ENCODE data around the gene FOCAD. TPM values are rescaled to one million over a fixed set of nuclear protein-coding genes. Genes with fewer than 3 reads are reported as not detected.
A peak's percentile ranks its signal among the peaks of the same experiment; 100 is the strongest.

The FOCAD gene
- total RNA-seq, 6 experiments from 2014 or later: 31.8 to 46.7 (median 39.2) TPM

DNA sequence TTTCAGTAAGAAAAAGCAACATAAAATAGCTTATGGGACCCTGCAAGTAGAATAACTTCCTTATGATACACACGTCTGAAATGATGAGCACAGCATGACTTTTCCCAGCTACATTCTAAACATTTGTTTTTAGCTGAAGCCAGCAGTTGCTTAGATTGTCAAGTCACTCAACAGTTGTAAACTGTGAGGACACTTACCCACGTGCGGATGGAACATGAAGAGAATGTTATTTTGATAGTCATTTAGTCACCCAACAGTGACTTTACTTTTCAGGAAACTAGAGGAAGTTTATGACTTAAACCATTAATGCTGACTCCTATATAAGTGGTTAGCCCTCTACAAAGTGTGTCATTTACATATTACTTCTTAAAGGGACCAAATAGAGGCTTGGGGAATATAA is 344.4 kb downstream of the FOCAD start:
- no peak overlapping the region; the same call in 1 of the 2 replicates for H3K4me3 Mint-ChIP-seq
- DNase-seq: peak; percentile 61

DNA sequence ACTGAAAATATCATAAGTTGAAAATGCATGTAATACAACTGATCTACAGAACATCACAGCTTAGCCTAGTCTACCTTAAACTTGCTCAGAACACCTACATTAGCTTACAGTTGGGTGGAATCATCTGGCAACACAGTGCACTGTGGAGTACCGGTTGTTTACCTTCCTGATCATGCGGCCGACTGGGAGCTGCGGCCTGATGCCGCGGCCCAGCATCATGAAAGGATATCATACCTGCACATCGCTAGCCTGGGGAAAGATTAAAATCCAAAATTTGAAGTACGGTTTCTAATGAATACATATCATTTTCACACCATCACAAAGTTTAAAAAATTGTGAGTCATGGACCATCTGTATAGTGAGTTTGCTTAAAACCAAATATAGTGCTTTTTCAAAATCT is 345.6 kb downstream of the FOCAD start:
- no peak for DNase-seq
- Mint-ChIP-seq H3K9me3 (no peaks in the 10 kb centered on the region), H3K36me3 (ENCODE audit: low read depth) (no peaks in the 10 kb centered on the region), H3K4me3 (no peak overlapping the region), H3K27me3 (ENCODE audit: insufficient read depth) (peaks cover 5% of the 10 kb centered on the region), H3K27ac (no peak overlapping the region), H3K4me1 (ENCODE audit: low read depth) (peaks cover 23% of the 10 kb centered on the region)
- TF ChIP-seq, protein P1, sequence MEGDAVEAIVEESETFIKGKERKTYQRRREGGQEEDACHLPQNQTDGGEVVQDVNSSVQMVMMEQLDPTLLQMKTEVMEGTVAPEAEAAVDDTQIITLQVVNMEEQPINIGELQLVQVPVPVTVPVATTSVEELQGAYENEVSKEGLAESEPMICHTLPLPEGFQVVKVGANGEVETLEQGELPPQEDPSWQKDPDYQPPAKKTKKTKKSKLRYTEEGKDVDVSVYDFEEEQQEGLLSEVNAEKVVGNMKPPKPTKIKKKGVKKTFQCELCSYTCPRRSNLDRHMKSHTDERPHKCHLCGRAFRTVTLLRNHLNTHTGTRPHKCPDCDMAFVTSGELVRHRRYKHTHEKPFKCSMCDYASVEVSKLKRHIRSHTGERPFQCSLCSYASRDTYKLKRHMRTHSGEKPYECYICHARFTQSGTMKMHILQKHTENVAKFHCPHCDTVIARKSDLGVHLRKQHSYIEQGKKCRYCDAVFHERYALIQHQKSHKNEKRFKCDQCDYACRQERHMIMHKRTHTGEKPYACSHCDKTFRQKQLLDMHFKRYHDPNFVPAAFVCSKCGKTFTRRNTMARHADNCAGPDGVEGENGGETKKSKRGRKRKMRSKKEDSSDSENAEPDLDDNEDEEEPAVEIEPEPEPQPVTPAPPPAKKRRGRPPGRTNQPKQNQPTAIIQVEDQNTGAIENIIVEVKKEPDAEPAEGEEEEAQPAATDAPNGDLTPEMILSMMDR (IDR thresholded peaks at IDR 0.05): no peak

More for the DNA sequence above, 344.4 kb downstream of the FOCAD start:
- H3K9me3 Mint-ChIP-seq: no peaks in the 10 kb centered on the region
- H3K4me1 Mint-ChIP-seq (ENCODE audit: low read depth): peaks cover 23% of the 10 kb centered on the region
- no peaks in the 10 kb centered on the region; the same call in 1 of the 2 replicates for H3K27me3 Mint-ChIP-seq (ENCODE audit: insufficient read depth)
- no peaks in the 10 kb centered on the region for H3K36me3 Mint-ChIP-seq (ENCODE audit: low read depth)
- TF ChIP-seq, protein P1 (IDR thresholded peaks at IDR 0.05): no peak
- peak overlapping the region; percentile 69 for H3K27ac Mint-ChIP-seq

DNA sequence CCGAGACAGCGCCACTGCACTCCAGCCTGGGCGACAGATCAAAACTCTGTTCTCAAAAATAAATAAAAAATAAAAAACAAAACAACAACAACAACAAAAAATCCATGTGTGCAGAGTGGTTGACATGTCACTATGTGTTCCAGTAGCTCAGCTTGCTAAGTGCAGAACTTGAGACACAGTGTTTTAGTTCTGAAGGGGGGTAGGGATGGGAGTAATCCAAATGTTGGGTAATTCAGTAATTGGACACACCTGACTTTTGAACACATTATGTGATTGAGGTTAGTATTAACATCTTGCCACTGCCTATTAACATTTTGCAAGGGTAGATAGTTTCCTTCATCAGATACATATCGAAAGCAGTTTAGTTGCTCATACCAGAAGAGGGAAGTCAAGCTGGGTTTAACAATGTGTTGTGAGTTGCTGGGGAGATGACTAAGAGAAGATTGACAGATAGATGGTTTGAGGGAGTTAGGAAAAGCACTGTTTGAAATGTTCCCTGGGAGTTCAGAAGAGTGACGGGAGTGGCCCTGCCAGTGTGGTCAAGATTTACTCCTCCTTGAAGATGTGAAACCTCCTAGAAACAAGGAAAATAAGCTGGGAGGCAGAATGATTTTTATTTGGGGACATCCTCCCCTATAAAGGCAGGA is 346.5 kb downstream of the FOCAD start:
- no peaks in the 10 kb centered on the region for H3K36me3 Mint-ChIP-seq (ENCODE audit: low read depth)
- peaks cover 5% of the 10 kb centered on the region for H3K27me3 Mint-ChIP-seq (ENCODE audit: insufficient read depth)
- H3K4me3 Mint-ChIP-seq: no peak overlapping the region
- no peaks in the 10 kb centered on the region for H3K9me3 Mint-ChIP-seq
- TF ChIP-seq, protein P1 (IDR thresholded peaks at IDR 0.05): no peak
- peaks cover 23% of the 10 kb centered on the region for H3K4me1 Mint-ChIP-seq (ENCODE audit: low read depth)
- peak; percentile 78 for DNase-seq
- H3K27ac Mint-ChIP-seq: no peak overlapping the region

DNA sequence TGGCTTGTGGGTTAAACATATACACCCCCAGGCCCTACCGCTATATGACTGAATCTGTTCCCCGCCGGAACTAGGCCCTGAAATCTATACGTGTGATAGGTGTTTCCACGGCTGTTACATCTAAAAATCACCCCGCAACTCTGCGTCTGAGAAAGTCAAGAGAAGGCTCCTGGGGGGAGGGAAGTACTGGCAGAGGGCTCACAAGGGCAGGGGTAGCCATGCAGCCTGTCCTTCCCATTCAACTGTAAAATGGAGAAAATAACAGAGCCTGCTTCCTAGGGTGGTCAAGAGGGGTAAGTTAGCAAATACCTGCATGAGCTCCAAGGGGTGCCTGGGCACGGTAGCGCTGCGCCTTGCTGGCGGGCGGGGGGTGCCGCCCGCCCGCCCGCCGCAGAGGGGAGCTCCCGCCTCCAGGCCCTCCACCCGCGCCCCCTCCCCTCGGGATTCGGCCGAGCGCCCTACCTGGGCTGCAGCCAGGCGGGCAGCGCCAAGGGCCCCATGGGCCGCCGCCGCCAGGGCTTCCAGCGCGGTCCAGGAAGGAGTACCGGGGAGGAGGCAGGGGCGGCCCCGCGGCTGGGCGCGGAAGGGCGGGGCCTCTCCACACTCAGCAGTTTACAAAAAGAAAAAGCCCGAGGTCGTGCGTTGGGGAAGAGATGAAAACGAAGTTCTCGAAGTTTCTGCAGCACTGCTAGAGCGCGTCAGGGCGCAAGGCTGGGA is 347.2 kb downstream of the FOCAD start, which contains the start of gene HACD4:
Gene HACD4 (minus strand): TSS at position 550 of the 717 bp plus-strand sequence. CDS start 50 bp downstream, at position 500.
- Mint-ChIP-seq H3K36me3 (ENCODE audit: low read depth) (no peaks in the 10 kb centered on the region), H3K4me1 (ENCODE audit: low read depth) (peaks cover 22% of the 10 kb centered on the region), H3K9me3 (no peaks in the 10 kb centered on the region), H3K4me3 (peak within 1 kb of the TSS; percentile 58), H3K27ac (no peak within 1 kb of the TSS), H3K27me3 (ENCODE audit: insufficient read depth) (peaks cover 5% of the 10 kb centered on the region)
- TF ChIP-seq, protein P1 (IDR thresholded peaks at IDR 0.05): no peak
- no peak for DNase-seq

DNA sequence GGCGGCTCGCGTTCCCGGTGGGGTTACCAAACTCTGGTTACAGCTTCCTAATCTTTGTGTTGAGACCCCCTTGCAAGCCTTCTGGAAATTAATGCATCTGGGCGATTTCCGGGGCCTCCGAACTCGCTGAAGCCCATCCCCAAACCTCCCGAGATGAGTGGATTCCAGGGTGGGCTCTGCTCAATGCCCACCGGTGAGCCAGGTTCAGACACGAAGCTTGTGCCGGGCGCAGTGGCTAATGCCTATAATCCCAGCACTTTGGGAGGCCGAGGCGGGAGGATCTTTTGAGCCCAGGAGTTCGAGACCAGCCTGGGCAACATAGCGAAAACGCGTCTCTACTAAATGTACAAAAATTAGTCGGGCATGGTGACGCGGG is 347.7 kb downstream of the FOCAD start:
- no peak for DNase-seq
- TF ChIP-seq, protein P1 (IDR thresholded peaks at IDR 0.05): no peak

More for the DNA sequence above, 347.7 kb downstream of the FOCAD start:
- Mint-ChIP-seq H3K27me3 (ENCODE audit: insufficient read depth) (peaks cover 6% of the 10 kb centered on the region), H3K4me1 (ENCODE audit: low read depth) (peaks cover 16% of the 10 kb centered on the region), H3K36me3 (ENCODE audit: low read depth) (no peaks in the 10 kb centered on the region), H3K9me3 (no peaks in the 10 kb centered on the region), H3K27ac (no peak overlapping the region), H3K4me3 (peak overlapping the region; percentile 58)

Measured in HFFc6 (cell line).